SKM-1 (cell line): ENCODE results near the gene CCL23.
"Not testable (repeated sequence)": the region's sequence is repeated elsewhere in the genome, so short reads cannot be mapped to it uniquely, and the experiment has no call there.

Source experiments
- DNase-seq: peaks from one replicate; lab custom pipeline; 2025; ENCODE audit not compliant: unreplicated experiment; lab: John Stamatoyannopoulos, UW

Gene CCL23

GRCh38 chr17:36004594-36005108, 13.1 kb downstream of the CCL23 start:
- no peak for DNase-seq

- DNase-seq = no peak
These were observed 15.1 kb downstream of the CCL23 start for GRCh38 chr17:36002631-36003030.

- DNase-seq = no peak
These were observed 15.7 kb downstream of the CCL23 start for GRCh38 chr17:36001862-36002603.

DNA sequence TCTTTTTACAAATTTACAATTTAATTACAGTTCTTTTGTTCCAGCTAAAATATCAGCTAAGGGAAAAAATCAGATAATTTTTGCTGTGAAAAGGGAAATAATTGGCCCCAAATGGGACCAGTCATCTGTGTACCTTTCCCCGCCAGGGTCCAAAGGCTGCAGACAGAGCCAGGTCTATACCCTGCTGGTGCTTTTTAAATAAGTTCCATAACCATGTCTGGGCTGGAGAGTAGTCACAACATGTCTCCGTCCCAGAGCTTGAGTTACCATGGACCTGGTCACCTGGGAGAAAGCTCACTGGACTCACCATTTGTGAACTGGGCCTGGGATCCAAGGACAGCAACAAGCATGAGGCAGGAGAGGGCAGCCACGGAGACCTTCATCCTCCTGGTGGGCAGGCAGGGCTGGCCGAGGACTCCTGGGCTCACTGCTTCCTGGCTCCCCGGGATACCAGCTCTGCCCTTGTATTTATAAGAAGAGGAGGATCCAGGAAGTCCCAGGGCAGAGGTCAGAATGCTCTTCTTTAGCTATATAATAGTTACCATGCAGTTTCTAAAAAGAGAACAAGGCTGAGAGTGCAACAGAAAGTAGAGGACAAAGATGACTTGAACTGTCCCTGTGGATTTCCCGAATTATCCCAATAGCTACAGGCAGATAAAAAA, 16.5 kb downstream of the CCL23 start, which contains the start of gene CCL15:
Gene CCL15, minus strand, starts transcription at position 444 of the 662 bp plus-strand sequence. Its CDS starts 61 bp downstream, at position 383.
- no peak for DNase-seq

DNA sequence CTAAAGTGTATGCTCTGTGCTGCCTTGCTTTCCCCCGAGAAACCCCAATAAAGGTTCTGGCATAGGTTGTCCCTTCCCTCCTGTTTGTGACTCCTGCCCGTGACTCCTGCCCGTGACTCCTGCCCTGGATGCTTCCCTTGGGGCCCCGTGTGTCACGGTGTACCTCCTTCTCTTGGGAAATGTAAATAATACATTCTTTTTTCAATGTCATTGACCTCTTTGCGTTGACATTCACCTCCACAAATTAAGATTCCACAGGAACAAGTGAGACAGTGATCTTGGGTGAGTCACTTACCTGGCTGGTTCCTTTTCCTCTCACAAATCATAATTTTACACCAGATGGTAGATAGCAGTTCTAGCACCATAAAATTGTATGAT, 17.1 kb downstream of the CCL23 start:
- DNase-seq = no peak

- no peak for DNase-seq
These were observed 19.0 kb downstream of the CCL23 start for GRCh38 chr17:35998756-35999155.

GRCh38 chr17:35998018-35998545, 19.7 kb downstream of the CCL23 start:
- no peak for DNase-seq

GRCh38 chr17:35995346-35995745, 22.4 kb downstream of the CCL23 start:
- not testable (repeated sequence) for DNase-seq

DNA sequence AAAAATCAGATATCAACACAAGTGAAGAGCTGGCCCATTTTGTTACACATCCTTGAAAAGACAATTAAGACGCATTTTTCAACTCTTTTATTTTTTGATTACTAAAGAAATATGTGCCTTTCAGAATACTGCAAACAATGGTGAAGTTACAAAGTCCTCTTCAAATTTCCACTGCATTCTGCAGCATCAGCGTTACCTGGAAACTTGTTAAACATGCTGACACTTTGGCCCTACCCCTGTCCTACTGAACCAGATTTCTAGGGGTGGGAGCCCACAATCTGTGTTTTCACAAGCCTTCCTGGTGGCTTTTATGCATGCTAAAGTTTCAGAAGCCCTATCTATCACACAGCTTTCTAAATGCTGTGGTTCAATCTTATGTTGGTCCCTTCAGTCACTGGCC, 26.7 kb downstream of the CCL23 start:
- no peak for DNase-seq

DNA sequence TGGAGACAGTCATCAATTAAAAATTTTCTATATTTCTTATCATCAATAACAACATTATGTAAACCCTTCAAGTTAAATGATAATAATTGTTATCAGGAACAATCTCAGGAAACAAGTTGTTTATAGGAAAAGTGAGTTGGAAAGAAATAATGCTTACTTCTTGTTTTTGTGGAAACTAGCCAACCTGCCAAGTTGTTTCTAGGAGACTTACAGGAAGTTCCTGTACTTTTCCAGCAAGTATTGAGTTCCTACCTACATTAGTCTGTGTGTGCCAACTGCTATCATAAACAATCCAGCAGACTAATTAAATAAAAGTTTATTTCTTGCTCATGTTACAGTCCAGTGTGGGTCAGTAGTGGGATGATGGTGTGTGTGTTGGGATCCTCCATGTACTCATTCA, 29.6 kb downstream of the CCL23 start:
- DNase-seq = no peak

DNA sequence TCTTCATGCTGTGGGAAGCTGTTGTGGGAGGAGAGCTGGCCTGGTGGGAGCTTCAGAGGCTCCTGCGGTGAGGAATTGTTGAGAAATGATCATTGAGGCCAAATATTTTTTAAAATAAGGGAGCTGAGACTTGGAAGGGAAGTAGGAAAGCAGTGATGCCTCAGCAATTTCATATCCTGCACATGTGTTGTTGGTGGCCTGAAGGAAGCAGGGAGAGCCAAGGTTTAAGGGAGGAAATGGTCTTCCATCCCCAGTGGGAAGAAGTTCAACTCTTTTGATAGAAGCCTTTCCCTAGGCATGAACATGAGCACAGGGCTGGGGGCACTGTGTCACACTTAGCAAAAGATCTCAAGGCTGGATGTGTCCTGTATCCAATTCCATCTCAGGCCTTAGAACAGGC, 31.1 kb downstream of the CCL23 start, which contains the start of gene CCL14:
Gene CCL14, minus strand, starts transcription at position 87 of the 400 bp plus-strand sequence. Its CDS starts 80 bp downstream, at position 7.
- DNase-seq = no peak

GRCh38 chr17:35984140-35984539, 33.6 kb downstream of the CCL23 start:
- no peak for DNase-seq

DNA sequence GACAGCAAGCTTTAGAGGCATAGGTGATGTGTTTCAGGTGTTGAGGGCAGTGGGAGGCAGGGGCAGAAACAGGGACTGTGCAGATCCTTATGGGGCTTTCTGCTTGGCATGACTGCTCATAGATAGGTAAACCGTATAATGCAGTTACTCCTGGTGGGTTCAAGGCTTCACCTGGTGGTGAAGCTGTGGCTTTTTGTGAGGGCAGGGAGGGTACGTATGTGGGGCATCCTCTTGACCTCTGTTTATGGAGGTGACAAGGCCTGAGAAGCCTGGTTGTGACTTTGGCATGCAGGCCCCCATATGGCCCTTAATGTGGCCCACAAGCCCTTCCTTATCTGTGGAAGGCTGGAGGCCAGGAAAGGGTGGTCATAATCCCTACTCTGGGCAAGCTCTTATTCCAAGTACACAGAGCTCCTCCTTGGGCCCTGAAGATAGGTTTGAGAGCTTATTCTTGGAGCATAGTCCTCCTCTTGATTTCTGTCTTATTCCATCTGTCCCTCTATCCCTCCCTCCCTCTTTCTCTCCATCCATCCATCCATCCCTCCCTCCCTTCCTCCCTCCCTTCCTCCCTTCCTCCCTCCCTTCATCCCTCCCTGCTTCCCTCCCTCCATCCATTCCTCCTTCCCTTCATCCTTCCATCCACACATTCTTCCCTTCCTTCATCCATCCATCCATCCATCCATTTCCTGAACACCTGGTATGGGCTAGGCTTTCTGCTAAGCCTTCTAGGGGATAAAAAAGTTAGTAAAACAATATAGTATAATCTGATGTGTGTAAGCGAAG, 35.2 kb downstream of the CCL23 start:
- DNase-seq = no peak

- no peak for DNase-seq
These were observed 35.9 kb downstream of the CCL23 start for GRCh38 chr17:35981908-35982330.

DNA sequence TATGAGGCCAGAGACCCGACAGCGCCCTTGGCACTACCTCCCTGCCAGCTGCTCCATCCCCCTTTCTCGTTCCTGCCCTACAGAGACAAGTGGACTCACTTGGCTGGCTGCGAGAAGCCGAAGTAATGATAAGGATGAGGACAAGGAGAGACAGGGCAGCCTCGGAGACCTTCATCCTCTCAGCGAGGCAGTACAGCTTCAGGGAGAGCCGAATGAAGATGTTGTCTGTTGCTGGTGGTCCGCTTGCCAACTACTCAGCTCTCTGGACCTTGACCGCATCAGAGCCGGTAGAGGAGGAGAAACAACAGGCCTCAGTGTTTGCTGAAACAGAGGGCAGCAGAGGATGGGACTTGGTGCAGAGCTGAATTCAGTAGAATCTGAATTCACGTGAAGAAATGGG, 36.5 kb downstream of the CCL23 start, which contains the start of gene CCL16:
Gene CCL16, minus strand, starts transcription at position 252 of the 400 bp plus-strand sequence. Its CDS starts 77 bp downstream, at position 175.
- DNase-seq = no peak

DNA sequence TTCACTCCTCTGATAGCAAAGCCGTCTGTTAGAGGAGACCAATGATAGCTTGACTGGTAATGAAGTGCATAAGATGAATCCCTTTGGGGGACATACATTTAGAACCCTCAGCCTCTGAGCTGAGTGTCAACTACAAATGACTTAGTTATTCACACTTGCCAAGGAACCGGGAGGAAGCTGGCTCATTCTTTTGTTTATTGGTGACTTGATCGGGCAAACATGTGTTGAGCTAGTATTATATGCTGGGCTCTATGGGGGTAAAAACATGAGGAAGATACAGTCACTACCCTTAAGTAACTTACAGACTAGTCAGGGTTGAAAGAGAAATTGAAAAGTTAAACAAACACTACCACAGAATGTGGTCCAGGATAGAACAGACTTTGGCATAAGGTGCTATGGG, 39.4 kb downstream of the CCL23 start:
- no peak for DNase-seq

- DNase-seq = no peak
These were observed 40.3 kb downstream of the CCL23 start for GRCh38 chr17:35977509-35977908.

- DNase-seq = no peak
These were observed 44.2 kb downstream of the CCL23 start for GRCh38 chr17:35973333-35974260.

- no peak for DNase-seq
These were observed 44.8 kb downstream of the CCL23 start for GRCh38 chr17:35972945-35973332.

DNA sequence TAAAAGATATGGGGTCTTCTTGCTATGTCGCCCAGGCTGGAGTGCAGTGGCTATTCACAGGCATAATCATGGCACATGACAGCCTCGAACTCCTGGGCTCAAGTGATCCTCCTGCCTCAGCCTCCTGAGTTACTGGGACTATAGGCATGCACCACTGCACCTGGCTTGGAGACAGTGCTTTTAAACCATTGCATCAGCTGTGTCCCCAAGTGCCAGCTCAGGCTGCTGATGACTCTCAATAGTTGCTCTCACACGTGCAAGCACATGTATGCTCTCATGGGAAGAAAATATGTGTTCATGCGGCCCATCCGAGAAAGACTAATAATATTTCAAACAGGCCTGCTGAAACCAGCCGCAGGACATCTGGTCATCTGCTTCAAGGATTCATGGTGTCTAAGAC, 45.2 kb downstream of the CCL23 start:
- no peak for DNase-seq
